ENCODE results near the gene SPECC1.

DNA sequence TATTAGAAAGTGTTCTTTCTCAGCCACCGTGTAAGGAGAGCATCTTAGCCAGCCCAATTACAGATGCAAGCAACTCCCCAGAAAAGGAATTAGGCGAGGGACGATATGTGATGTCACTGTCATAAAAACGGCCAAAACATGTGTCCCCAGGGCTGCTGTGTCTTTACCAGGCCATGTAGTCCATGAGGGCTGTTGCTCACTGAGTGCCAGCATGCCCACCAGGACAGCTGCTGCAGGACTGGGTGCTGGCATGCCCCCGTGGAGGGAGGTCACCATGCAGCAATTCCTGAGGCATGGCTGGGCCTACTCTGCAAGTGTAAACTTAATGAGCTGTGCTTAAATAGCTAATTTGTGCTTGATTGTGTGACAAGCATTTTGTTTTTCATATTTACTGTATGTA, 301.3 kb downstream of the SPECC1 start:
- TF ChIP-seq EZH2 (IDR thresholded peaks at IDR 0.05; ENCODE audit: insufficient read depth, low read length) (no peak), CTCF (IDR thresholded peaks at IDR 0.05; ENCODE audit: insufficient read depth, low read depth, low read length) (no peak)

Measured in astrocyte (in vitro differentiated cells and primary cell).